ENCODE results near the gene IFI30. TPM values are rescaled to one million over a fixed set of nuclear protein-coding genes. Genes with fewer than 3 reads are reported as not detected.

Gene IFI30
- total RNA-seq, 1 donor: 24.2 TPM

GRCh38 chr19:18143902-18144301, 29.7 kb upstream of the IFI30 start:
- DNase-seq (ENCODE audit: low read depth): no peak
- TF ChIP-seq, protein P1, sequence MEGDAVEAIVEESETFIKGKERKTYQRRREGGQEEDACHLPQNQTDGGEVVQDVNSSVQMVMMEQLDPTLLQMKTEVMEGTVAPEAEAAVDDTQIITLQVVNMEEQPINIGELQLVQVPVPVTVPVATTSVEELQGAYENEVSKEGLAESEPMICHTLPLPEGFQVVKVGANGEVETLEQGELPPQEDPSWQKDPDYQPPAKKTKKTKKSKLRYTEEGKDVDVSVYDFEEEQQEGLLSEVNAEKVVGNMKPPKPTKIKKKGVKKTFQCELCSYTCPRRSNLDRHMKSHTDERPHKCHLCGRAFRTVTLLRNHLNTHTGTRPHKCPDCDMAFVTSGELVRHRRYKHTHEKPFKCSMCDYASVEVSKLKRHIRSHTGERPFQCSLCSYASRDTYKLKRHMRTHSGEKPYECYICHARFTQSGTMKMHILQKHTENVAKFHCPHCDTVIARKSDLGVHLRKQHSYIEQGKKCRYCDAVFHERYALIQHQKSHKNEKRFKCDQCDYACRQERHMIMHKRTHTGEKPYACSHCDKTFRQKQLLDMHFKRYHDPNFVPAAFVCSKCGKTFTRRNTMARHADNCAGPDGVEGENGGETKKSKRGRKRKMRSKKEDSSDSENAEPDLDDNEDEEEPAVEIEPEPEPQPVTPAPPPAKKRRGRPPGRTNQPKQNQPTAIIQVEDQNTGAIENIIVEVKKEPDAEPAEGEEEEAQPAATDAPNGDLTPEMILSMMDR (IDR thresholded peaks at IDR 0.05; ENCODE audit: insufficient read depth, low read depth, low read length): no peak
- H3K4me3 ChIP-seq (ENCODE audit: low read depth, low read length): no peak overlapping the region

- TF ChIP-seq, protein P1 (IDR thresholded peaks at IDR 0.05; ENCODE audit: insufficient read depth, low read depth, low read length): no peak
- no peak for DNase-seq (ENCODE audit: low read depth)
- H3K4me3 ChIP-seq (ENCODE audit: low read depth, low read length): no peak overlapping the region
Measured at GRCh38 chr19:18144361-18144760, 29.3 kb upstream of the IFI30 start.

DNA sequence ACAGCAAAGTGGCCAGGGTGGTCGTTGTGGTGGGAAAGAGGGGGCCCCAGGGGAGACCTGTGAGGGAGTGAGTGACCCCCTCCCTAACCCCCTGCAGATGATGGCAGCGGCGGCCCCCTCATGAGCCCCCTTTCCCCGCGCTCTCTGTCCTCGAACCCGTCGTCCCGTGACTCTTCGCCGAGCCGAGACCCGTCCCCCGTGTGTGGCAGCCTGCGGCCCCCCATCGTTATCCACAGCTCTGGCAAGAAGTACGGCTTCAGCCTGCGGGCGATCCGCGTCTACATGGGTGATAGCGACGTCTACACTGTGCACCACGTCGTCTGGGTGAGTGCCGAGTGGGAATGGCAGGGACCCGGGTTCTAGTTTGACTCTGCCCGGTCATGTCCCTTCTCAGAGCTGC, 28.7 kb upstream of the IFI30 start:
- TF ChIP-seq, protein P1 (IDR thresholded peaks at IDR 0.05; ENCODE audit: insufficient read depth, low read depth, low read length): no peak
- H3K4me3 ChIP-seq (ENCODE audit: low read depth, low read length): no peak overlapping the region
- DNase-seq (ENCODE audit: low read depth): no peak

- no peak overlapping the region for H3K4me3 ChIP-seq (ENCODE audit: low read depth, low read length)
- no peak for DNase-seq (ENCODE audit: low read depth)
- TF ChIP-seq, protein P1 (IDR thresholded peaks at IDR 0.05; ENCODE audit: insufficient read depth, low read depth, low read length): no peak
Measured at GRCh38 chr19:18145391-18145999, 28.1 kb upstream of the IFI30 start.

- no peak overlapping the region for H3K4me3 ChIP-seq (ENCODE audit: low read depth, low read length)
- no peak for DNase-seq (ENCODE audit: low read depth)
- TF ChIP-seq, protein P1 (IDR thresholded peaks at IDR 0.05; ENCODE audit: insufficient read depth, low read depth, low read length): no peak
Measured at GRCh38 chr19:18147396-18147795, 26.2 kb upstream of the IFI30 start.

DNA sequence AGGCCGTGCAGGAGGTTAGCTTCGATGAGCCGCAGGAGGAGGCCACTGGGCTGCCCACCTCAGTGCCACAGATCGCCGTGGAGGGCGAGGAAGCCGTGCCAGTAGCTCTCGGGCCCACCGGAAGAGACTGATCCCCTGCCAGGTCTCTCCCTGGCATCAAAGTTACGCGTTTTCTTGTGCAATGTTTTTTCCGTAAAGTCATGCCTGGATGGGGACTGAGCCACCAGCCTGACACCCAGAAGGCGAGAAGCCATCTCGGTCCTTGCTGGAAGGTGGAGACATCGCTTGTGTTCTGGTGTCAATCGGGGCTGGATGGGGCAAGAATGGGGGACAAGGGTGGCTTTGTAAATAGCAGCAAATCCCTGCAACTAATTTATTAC, 24.0 kb upstream of the IFI30 start:
- H3K4me3 ChIP-seq (ENCODE audit: low read depth, low read length): no peak overlapping the region
- DNase-seq (ENCODE audit: low read depth): no peak
- TF ChIP-seq, protein P1 (IDR thresholded peaks at IDR 0.05; ENCODE audit: insufficient read depth, low read depth, low read length): no peak
